ENCODE measurements around the gene ARHGAP9.
"Not testable (repeated sequence)": the region's sequence is repeated elsewhere in the genome, so short reads cannot be mapped to it uniquely, and the experiment has no call there.

Gene ARHGAP9

GRCh38 chr12:57431654-57432188, 47.9 kb downstream of the ARHGAP9 start:
- DNase-seq, result no peak

GRCh38 chr12:57430931-57431566, 48.6 kb downstream of the ARHGAP9 start, which contains the start of gene R3HDM2:
Gene R3HDM2, minus strand, starts transcription at chr12:57431043. Its CDS starts 120,615 bp downstream, at chr12:57310428.
- DNase-seq, result peak; percentile 97

- no peak for DNase-seq
These were observed 49.3 kb downstream of the ARHGAP9 start for GRCh38 chr12:57430112-57430930.

- no peak for DNase-seq
These were observed 50.1 kb downstream of the ARHGAP9 start for GRCh38 chr12:57429473-57430111.

GRCh38 chr12:57428965-57429364, 50.7 kb downstream of the ARHGAP9 start:
- DNase-seq, result no peak

- not testable (repeated sequence) for DNase-seq
These were observed 52.7 kb downstream of the ARHGAP9 start for GRCh38 chr12:57426948-57427347.
